ENCODE measurements around the gene COL18A1. TPM values are rescaled to one million over a fixed set of nuclear protein-coding genes. Genes with fewer than 3 reads are reported as not detected.
A peak's percentile ranks its signal among the peaks of the same experiment; 100 is the strongest.

COL18A1 gene
- total and polyA plus RNA-seq, 9 of the 15 experiments (the other 6 are each of a cell fraction or from before 2014, with no cell fraction given): 0.14 to 16.4 (median 2.0) TPM

GRCh38 chr21:45410865-45411809 is 6.2 kb downstream of the COL18A1 start (continued):
- TF ChIP-seq TGIF2 (CRISPR knock-in tag; IDR thresholded peaks at IDR 0.05): no peak
- TF ChIP-seq PTRF (tag; IDR thresholded peaks at IDR 0.05): no peak
- TF ChIP-seq E2F6 (IDR thresholded peaks at IDR 0.05; ENCODE audit: borderline replicate concordance in 1 of 2, extremely low read depth in 1 of 2, insufficient read depth in 1 of 2, insufficient read length in 1 of 2, low read depth in 1 of 2, low read length in 1 of 2, poor library complexity in 1 of 2, severe bottlenecking in 1 of 2): peak; percentile 75 to 86
- no peak for TF ChIP-seq ZNF224 (CRISPR knock-in tag; IDR thresholded peaks at IDR 0.05)
- TF ChIP-seq WHSC1 (IDR thresholded peaks at IDR 0.05; ENCODE audit: low read length): no peak
- TF ChIP-seq THRA (IDR thresholded peaks at IDR 0.05): no peak
- no peak for TF ChIP-seq ZNF717 (CRISPR knock-in tag; IDR thresholded peaks at IDR 0.05)
- TF ChIP-seq TBP (optimal IDR thresholded peaks at IDR 0.05; ENCODE audit: low read depth, low read length): peak; percentile 70
- peak; percentile 52 to 91; a peak in 3 of 4 replicates for TF ChIP-seq MAZ (CRISPR knock-in tag; conservative IDR thresholded peaks at IDR 0.05 in 1 of 2, IDR thresholded peaks at IDR 0.05 in 1 of 2)
- no peak for TF ChIP-seq ZNF436 (CRISPR knock-in tag; IDR thresholded peaks at IDR 0.05)
- TF ChIP-seq GABPB2 (CRISPR knock-in tag; conservative IDR thresholded peaks at IDR 0.05): no peak
- 0 out of 2 replicates have a peak, but pooled peaks have one; percentile 40 for TF ChIP-seq TOE1 (IDR thresholded peaks at IDR 0.05; ENCODE audit: borderline replicate concordance)
- TF ChIP-seq TOE1 (CRISPR knock-in tag; IDR thresholded peaks at IDR 0.05; ENCODE audit: borderline replicate concordance, low read depth): no peak
- TF ChIP-seq SAP30 (IDR thresholded peaks at IDR 0.05; ENCODE audit: borderline replicate concordance, insufficient read depth, low read depth, low read length, poor library complexity, severe bottlenecking): no peak
- peak; percentile 99 for TF ChIP-seq HMGN3 (IDR thresholded peaks at IDR 0.05; ENCODE audit: borderline replicate concordance, extremely low read depth, insufficient read length, low read depth, low read length)
- TF ChIP-seq MTA2 (IDR thresholded peaks at IDR 0.05; ENCODE audit: low read depth): peak; percentile 93
- TF ChIP-seq ZFP30 (CRISPR knock-in tag; IDR thresholded peaks at IDR 0.05; ENCODE audit: borderline replicate concordance): no peak
- no peak for TF ChIP-seq CCAR2 (IDR thresholded peaks at IDR 0.05; ENCODE audit: low read depth, low read length)
- TF ChIP-seq ZNF561 (CRISPR knock-in tag; conservative IDR thresholded peaks at IDR 0.05): no peak
- no peak for TF ChIP-seq HDGF (IDR thresholded peaks at IDR 0.05)
- TF ChIP-seq THAP7 (CRISPR knock-in tag; IDR thresholded peaks at IDR 0.05): no peak
- TF ChIP-seq TCF7 (IDR thresholded peaks at IDR 0.05; ENCODE audit: borderline replicate concordance): 0 out of 2 replicates have a peak, but pooled peaks have one; percentile 40
- TF ChIP-seq ATF7 (IDR thresholded peaks at IDR 0.05): peak; percentile 67; the same call in 1 of the 2 replicates
